GM12875 (cell line): Measurements from ENCODE around the gene RNF220.

ENCODE experiments used
- H3K4me3 ChIP-seq: one replicate; pipeline ENCODE4 v1.5.1; 2011; ENCODE audit warnings: low read depth, low read length, control low read depth
- CTCF ChIP-seq: IDR thresholded peaks from 2 replicates; pipeline ENCODE4 v1.5.1; 2011; ENCODE audit warnings: low read depth, mild to moderate bottlenecking, control low read depth, inconsistent platforms, low read length, moderate library complexity, borderline replicate concordance; ENCODE audit not compliant: insufficient read depth

RNF220 gene

DNA sequence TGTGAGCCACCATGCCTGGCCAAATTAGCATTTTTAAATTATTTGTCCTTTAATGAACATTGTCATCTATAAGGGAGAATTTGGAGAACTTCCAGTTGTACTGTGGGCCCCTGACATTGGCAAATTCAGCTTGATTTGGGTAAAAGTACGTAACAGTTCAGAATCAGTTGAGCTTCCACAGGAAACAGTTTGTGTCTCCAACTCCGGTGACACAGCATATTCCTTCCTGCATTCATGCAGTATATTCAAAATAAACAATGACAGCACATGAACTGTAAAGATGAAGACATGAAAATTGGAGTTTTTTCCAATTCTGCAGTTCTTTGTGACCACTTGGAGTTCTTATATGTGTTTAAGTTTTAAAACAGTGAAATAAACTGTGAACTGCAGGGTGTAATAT lies 28.2 kb downstream of the RNF220 start:
- no peak overlapping the region for H3K4me3 ChIP-seq
- TF ChIP-seq CTCF = no peak

- TF ChIP-seq CTCF = no peak
- no peak overlapping the region for H3K4me3 ChIP-seq
These were observed 31.5 kb downstream of the RNF220 start for GRCh38 chr1:44436401-44437106.

- no peak for TF ChIP-seq CTCF
- no peak overlapping the region for H3K4me3 ChIP-seq
These were observed 32.2 kb downstream of the RNF220 start for GRCh38 chr1:44437107-44437716.

DNA sequence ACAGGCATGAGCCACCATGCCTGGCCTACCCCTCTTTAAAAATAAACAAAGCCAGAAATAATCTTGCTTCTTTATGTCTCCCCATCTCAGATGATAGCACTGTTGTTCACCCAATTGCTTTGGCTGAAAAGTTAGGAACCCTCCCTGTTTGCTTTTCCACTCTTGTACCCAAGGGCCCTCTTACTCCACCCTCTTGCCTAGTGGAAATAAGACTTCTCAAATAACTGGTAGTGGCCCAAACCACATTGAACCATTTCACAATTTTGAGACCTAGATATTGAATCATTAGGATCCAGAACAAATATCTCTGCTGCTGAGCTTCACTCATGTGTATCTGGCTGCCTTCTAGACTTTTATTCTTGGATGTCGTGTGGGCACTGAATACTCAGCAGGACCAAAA lies 37.7 kb downstream of the RNF220 start:
- no peak overlapping the region for H3K4me3 ChIP-seq
- no peak for TF ChIP-seq CTCF

- TF ChIP-seq CTCF = no peak
These were observed 42.2 kb downstream of the RNF220 start for GRCh38 chr1:44447051-44447810.

GRCh38 chr1:44453798-44454349 lies 48.8 kb downstream of the RNF220 start:
- no peak for TF ChIP-seq CTCF
- no peak overlapping the region for H3K4me3 ChIP-seq

More at GRCh38 chr1:44447051-44447810, 42.2 kb downstream of the RNF220 start:
- no peak overlapping the region for H3K4me3 ChIP-seq

DNA sequence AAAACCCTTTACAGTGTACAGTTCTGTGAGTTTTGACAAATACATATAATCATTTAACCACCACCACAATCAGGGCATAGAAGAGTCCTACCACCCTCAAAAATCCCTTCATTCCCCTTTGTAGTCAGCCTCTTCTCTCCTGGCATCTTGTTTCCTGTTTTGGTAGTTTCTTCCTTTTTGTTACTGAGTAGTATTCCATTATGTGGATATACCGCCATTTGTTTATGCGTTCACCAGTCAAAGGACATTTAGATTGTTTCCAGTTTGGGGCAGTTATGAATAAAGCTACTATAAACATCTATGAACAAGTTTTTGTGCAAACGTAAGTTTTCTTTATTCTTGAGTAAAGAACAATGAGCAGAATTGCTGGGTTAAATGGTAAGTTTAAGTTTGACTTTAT lies 49.6 kb downstream of the RNF220 start:
- H3K4me3 ChIP-seq = no peak overlapping the region
- TF ChIP-seq CTCF = no peak
